Subcutaneous adipose tissue (tissue), 4 donors: ENCODE results near the gene OR10A6. TPM values are rescaled to one million over a fixed set of nuclear protein-coding genes. Genes with fewer than 3 reads are reported as not detected.

ENCODE experiments used
- total RNA-seq, 4 donors: library from RNA; depleted of rRNA; stranded (reverse); fragments of >200 nt; gene quantifications; one replicate each; pipeline ENCODE4 v1.1.0, GENCODE V29; 2016
- TF ChIP-seq, protein P1 (sequence below): fragments of 450-650 bp; IDR thresholded peaks from one replicate; pipeline ENCODE4 v1.5.1; 2016; ENCODE audit warnings: low read depth, mild to moderate bottlenecking, control low read depth, antibody characterized with exemption, moderate library complexity

Gene OR10A6
- total RNA-seq, 4 donors from 2014 or later, result not detected

DNA sequence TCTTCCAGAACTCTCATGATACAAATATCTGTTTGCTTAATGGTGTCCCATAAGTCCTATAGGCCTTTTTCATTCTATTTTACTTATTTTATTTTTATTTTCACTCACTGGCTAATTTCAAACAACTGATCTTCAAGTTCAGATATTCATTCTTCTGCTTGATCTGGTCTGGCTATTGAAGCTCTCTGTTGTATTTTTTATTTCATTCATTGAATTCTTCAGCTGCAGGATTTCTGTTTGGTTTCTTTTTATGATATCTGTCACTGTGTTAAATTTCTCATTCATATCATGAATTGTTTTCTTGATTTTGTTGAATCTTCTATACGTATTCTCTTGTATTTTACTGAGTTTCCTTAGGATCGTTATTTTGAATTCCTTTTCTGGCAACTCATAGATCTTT lies 13.1 kb upstream of the OR10A6 start:
- TF ChIP-seq, protein P1, sequence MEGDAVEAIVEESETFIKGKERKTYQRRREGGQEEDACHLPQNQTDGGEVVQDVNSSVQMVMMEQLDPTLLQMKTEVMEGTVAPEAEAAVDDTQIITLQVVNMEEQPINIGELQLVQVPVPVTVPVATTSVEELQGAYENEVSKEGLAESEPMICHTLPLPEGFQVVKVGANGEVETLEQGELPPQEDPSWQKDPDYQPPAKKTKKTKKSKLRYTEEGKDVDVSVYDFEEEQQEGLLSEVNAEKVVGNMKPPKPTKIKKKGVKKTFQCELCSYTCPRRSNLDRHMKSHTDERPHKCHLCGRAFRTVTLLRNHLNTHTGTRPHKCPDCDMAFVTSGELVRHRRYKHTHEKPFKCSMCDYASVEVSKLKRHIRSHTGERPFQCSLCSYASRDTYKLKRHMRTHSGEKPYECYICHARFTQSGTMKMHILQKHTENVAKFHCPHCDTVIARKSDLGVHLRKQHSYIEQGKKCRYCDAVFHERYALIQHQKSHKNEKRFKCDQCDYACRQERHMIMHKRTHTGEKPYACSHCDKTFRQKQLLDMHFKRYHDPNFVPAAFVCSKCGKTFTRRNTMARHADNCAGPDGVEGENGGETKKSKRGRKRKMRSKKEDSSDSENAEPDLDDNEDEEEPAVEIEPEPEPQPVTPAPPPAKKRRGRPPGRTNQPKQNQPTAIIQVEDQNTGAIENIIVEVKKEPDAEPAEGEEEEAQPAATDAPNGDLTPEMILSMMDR, result no peak

DNA sequence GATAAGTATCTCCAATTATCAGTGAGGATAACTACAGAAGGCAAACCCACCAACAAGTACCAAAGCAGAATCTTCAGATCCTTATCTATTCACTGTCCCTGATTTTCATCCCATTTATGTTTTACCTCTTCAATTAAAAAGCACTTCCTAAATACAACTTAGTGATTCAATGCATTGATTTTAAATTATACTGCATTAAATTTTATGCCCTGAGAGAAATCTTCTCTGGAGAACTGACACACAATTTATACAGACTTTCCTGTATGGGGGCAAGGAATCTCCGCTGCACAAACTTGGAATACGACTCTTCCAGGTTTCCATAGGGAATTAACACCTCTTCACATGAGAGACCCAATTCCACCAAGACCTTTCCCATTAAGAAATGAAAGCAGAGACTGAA lies 10.5 kb upstream of the OR10A6 start, which contains the start of gene OR10A3:
Gene OR10A3 (minus strand): TSS at position 101 of the 400 bp plus-strand sequence. CDS start 2,188 bp downstream, outside the sequence.
- TF ChIP-seq, protein P1, result no peak

DNA sequence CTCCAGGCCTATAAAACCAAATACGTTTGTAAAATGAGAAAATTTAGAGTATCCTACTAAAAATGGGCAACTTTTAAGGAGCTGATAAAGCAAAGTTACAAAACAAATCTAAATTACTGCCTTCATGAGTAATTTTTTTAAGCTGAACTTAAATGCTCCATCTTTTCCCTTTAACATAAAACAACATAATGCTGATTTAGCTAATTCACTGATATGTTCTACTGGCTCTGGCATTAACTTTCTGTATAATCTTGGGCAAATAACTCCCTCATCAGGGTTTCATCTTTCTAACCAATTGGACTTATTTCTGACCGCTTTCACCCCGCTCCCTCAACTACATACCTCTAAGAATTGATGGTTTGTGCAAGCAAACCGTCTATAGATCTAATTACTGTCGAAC lies 10.1 kb upstream of the OR10A6 start:
- TF ChIP-seq, protein P1, result no peak

DNA sequence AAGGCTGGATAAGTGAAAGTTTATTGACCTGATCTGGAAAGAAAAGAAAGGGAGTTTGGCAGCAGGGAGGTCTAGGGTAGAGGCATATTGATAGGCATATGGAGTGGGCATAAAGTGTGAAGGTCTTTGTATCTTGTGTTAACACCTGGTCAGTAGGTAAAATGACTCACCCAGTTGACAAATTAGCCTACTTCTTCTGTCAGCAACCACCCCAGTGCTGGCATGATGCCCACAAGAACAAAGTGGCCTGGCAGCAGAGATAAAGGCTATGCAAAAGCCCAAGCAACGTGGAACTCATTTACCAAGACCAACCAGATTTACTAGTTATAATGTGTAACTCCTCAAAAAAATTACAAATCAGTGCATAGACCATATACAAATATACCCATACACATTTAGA lies 5.5 kb upstream of the OR10A6 start:
- TF ChIP-seq, protein P1, result no peak

DNA sequence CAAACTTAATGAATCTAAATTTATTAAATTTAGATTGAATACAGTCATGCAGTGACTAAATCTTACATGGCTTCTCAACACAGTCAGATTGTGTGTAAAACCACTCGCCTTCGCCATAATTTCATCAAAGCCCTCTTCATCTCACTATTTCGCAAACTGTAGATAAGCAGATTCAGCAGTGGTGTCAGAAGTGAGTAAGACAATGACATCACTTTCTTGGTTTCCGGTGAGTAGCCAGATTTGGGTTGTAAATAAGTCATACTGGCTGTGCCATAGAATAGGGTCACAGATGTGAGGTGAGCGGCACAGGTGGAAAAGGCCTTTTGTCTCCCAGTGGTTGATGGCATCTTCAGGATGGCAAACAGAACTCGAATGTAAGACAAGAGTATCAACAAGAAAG lies 3.4 kb downstream of the OR10A6 start:
- TF ChIP-seq, protein P1, result no peak

DNA sequence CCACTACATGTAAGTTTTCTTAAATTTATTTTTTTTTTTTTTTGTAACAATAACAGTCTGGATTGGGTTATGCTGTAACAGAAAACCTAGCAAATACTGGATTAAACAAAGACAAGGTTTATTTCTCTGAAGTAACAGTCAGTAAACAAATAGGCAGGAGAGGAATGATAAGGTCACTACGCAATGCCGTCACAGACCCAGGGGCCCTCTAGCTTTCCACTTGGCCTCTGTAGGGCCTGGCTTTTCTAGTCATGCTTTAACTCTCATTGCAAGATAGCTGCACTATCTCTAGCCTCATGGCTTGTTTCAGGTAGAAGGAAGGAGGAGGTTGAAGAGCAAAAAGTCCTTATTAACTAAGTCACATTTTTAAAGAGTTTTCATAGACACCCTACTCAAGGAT lies 6.5 kb downstream of the OR10A6 start:
- TF ChIP-seq, protein P1, result no peak

DNA sequence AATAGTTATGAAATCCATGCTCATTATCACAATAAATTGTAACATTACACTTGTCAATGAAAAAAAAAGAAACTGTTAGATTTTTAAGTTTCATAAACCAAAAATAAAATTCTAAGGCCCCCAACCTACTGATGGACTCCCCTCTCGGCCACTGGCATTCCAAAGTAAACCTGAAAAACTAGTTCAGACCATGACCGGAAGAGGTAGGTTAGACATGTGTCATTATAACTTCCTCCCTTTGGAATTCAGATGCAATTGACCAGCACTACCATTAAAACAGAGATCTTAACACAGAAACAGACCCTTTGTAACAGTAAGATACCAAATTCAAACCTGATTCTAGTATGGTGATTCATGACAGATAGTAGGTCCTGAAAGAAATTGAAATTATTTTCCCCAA lies 12.9 kb downstream of the OR10A6 start:
- TF ChIP-seq, protein P1, result no peak
